NCI-H128 (cell line): ENCODE data around the gene GDNF.
"Not testable (repeated sequence)": the region's sequence is repeated elsewhere in the genome, so short reads cannot be mapped to it uniquely, and the experiment has no call there.

ENCODE experiments used
- DNase-seq: peaks from one replicate; lab custom pipeline; 2025; ENCODE audit not compliant: unreplicated experiment; lab: John Stamatoyannopoulos, UW

The GDNF gene

GRCh38 chr5:37816883-37817282 is 23.0 kb downstream of the GDNF start:
- DNase-seq = no peak

GRCh38 chr5:37816331-37816730 is 23.5 kb downstream of the GDNF start:
- DNase-seq = no peak

GRCh38 chr5:37815913-37816312 is 23.9 kb downstream of the GDNF start:
- DNase-seq = no peak

- DNase-seq = no peak
Measured at GRCh38 chr5:37814699-37815098, 25.1 kb downstream of the GDNF start.

- no peak for DNase-seq
Measured at GRCh38 chr5:37812365-37812764, 27.5 kb downstream of the GDNF start.

GRCh38 chr5:37811866-37812265 is 28.0 kb downstream of the GDNF start:
- DNase-seq = no peak

- DNase-seq = no peak
Measured at GRCh38 chr5:37810311-37810710, 29.5 kb downstream of the GDNF start.

GRCh38 chr5:37808945-37809344 is 30.9 kb downstream of the GDNF start:
- no peak for DNase-seq

- no peak for DNase-seq
Measured at GRCh38 chr5:37807621-37808301, 32.1 kb downstream of the GDNF start.

- DNase-seq = no peak
Measured at GRCh38 chr5:37807015-37807414, 32.8 kb downstream of the GDNF start.

- DNase-seq = no peak
Measured at GRCh38 chr5:37806476-37806875, 33.4 kb downstream of the GDNF start.

GRCh38 chr5:37806016-37806415 is 33.8 kb downstream of the GDNF start:
- DNase-seq = no peak

GRCh38 chr5:37804401-37804800 is 35.4 kb downstream of the GDNF start:
- DNase-seq = no peak

GRCh38 chr5:37803487-37803886 is 36.4 kb downstream of the GDNF start:
- no peak for DNase-seq

- no peak for DNase-seq
Measured at GRCh38 chr5:37801521-37801920, 38.3 kb downstream of the GDNF start.

GRCh38 chr5:37799865-37800421 is 39.9 kb downstream of the GDNF start:
- DNase-seq = no peak

GRCh38 chr5:37796435-37796834 is 43.4 kb downstream of the GDNF start:
- DNase-seq = not testable (repeated sequence)

- not testable (repeated sequence) for DNase-seq
Measured at GRCh38 chr5:37795292-37795691, 44.5 kb downstream of the GDNF start.

GRCh38 chr5:37792975-37793631 is 46.7 kb downstream of the GDNF start:
- no peak for DNase-seq

GRCh38 chr5:37791321-37791720 is 48.5 kb downstream of the GDNF start:
- DNase-seq = no peak

GRCh38 chr5:37789991-37790390 is 49.9 kb downstream of the GDNF start:
- no peak for DNase-seq

- DNase-seq = no peak
Measured at GRCh38 chr5:37787742-37788141, 52.1 kb downstream of the GDNF start.
